PC-9 (cell line): Measurements from ENCODE around the gene FAM120A. TPM values are rescaled to one million over a fixed set of nuclear protein-coding genes. Genes with fewer than 3 reads are reported as not detected.

ENCODE experiments used
- BruUV-seq: library from RNA; stranded (reverse); fragments of 400-500 nt; replicated peaks from 2 replicates; lab custom pipeline; 2021; lab: Mats Ljungman, UMichigan
- CTCF ChIA-PET: fragments of 300-600 bp; sonication (Branson Sonifier 250); formaldehyde crosslinking; loops from one replicate; lab custom pipeline; 2022; ENCODE audit warnings: antibody characterized with exemption; lab: Charles Lee
- POLR2A ChIA-PET: fragments of 300-600 bp; sonication (Branson Sonifier 250); formaldehyde crosslinking; loops from one replicate; lab custom pipeline; 2022; ENCODE audit warnings: antibody characterized with exemption; ENCODE audit not compliant: unreplicated experiment; lab: Charles Lee
- DNase-seq, 2 experiments: peaks; one replicate each; pipeline versions ENCODE4 v3.0.0 to v3.0.0-alpha.2; 2015 to 2022; ENCODE audit warnings: mixed read lengths in 1 of 2
- H2AFZ ChIP-seq: fragments of 200-600 bp; sonication (generic); 2 replicates; pipeline ENCODE4 v1.8.1; 2017; ENCODE audit warnings: antibody characterized with exemption
- H3F3A ChIP-seq: fragments of 200-600 bp; sonication (generic); 2 replicates; pipeline ENCODE4 v1.8.1; 2017; ENCODE audit warnings: antibody characterized with exemption, mild to moderate bottlenecking, low read depth; ENCODE audit not compliant: insufficient read depth
- H3K27ac ChIP-seq: fragments of 200-600 bp; sonication (generic); 2 replicates; pipeline ENCODE4 v1.6.1; 2016; ENCODE audit warnings: mixed run types
- H3K27me3 ChIP-seq: fragments of 200-600 bp; sonication (generic); 2 replicates; pipeline ENCODE4 v1.6.1; 2016; ENCODE audit warnings: low read depth, mixed run types; ENCODE audit not compliant: insufficient read depth
- H3K36me3 ChIP-seq: fragments of 200-600 bp; sonication (generic); 2 replicates; pipeline ENCODE4 v1.6.1; 2016; ENCODE audit warnings: low read depth, mixed run types
- H3K4me1 ChIP-seq: fragments of 200-600 bp; sonication (generic); replicated peaks from 2 replicates; pipeline ENCODE4 v1.6.1; 2016; ENCODE audit warnings: mixed run types; ENCODE audit not compliant: insufficient read depth
- H3K4me2 ChIP-seq: fragments of 200-600 bp; sonication (generic); 2 replicates; pipeline ENCODE4 v1.6.1; 2017; ENCODE audit warnings: mixed run types
- H3K4me3 ChIP-seq: fragments of 200-600 bp; sonication (generic); 2 replicates; pipeline ENCODE4 v1.6.1; 2016; ENCODE audit warnings: mixed run types
- H3K79me2 ChIP-seq: fragments of 200-600 bp; sonication (generic); 2 replicates; pipeline ENCODE4 v1.6.1; 2017; ENCODE audit warnings: low read depth, mixed run types
- H3K9me2 ChIP-seq: fragments of 200-600 bp; sonication (generic); 2 replicates; pipeline ENCODE4 v1.8.1; 2017; ENCODE audit warnings: mild to moderate bottlenecking; ENCODE audit not compliant: insufficient read depth
- H3K9me3 ChIP-seq: fragments of 200-600 bp; sonication (generic); 2 replicates; pipeline ENCODE4 v1.8.1; 2016; ENCODE audit warnings: low read depth; ENCODE audit not compliant: insufficient read depth
- H4K20me1 ChIP-seq: fragments of 200-600 bp; sonication (generic); 2 replicates; pipeline ENCODE4 v1.8.1; 2017; ENCODE audit not compliant: insufficient read depth
- EZH2 ChIP-seq: fragments of 200-600 bp; sonication (generic); IDR thresholded peaks from 2 replicates; pipeline ENCODE4 v1.8.0; 2017; ENCODE audit warnings: antibody characterized with exemption, low read depth
- intact Hi-C: fragments of 100-400 bp; cut with micrococcal nuclease; formaldehyde crosslinking; loops from one replicate; pipeline ENCODE4 v1.10.0; 2022; ENCODE audit not compliant: unreplicated experiment
- total RNA-seq: library from RNA; stranded (reverse); gene quantifications from 2 replicates; pipeline ENCODE4 v1.2.3, GENCODE V29; 2021
- TF ChIP-seq, protein P1 (sequence below): fragments of 200-600 bp; sonication (generic); conservative IDR thresholded peaks from 2 replicates; pipeline ENCODE4 v1.6.1; 2017; ENCODE audit warnings: mixed run types, antibody characterized with exemption, mild to moderate bottlenecking, moderate library complexity

The FAM120A gene
- total RNA-seq, 1 experiment from 2014 or later = 171 TPM

DNA sequence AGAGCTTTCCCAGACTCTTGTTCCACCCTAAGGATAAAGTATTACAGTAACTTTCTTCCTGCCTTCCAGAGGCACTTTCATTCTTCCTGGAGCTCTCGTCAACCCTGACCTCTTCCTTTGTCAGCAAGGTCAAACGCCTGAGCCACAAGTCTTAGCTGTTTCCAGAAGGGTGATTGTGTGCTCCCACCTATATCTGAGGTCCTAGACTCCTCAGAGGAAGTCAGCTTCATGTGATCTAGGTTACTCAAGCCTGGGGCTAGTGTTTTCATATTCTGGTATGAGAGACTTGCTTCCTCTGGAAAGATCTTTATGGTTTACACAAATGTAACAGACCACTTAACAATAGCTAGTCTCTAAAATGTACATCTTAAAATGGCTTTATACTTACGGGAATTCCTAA, 5.4 kb upstream of the FAM120A start:
- POLR2A ChIA-PET = interaction anchor here (0.7 kb wide), 1 partner anchor 317 kb away, joined by 3 read pairs; no protein-coding TSS in a partner anchor

DNA sequence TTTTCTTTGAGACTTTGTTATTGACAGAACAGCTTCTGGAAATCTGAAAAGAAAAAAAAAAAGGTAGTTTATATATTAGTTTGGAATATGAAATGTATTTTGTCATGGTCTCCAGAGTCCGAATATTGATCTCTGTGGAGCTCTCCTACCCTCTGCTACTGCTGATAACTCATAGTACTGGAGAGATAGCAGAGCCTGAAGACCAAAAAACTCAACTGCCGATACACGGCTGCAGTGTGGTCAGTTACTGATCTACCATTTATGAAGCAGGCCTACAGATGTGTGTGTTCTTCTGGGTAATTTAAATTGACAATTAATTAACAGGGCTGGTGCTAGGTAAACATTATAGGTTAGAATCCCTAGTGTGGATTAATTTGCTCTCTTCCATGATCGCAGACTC, 3.8 kb upstream of the FAM120A start:
- Histone ChIP-seq H3K9me2 (no peaks in the 10 kb centered on the region), H3K4me1 (peaks cover 29% of the 10 kb centered on the region), H2AFZ (no peak overlapping the region), H3K27me3 (no peaks in the 10 kb centered on the region), H3K4me3 (no peak overlapping the region), H3K9me3 (no peaks in the 10 kb centered on the region), H4K20me1 (no peaks in the 10 kb centered on the region), H3F3A (peaks cover 36% of the 10 kb centered on the region), H3K36me3 (peaks cover 32% of the 10 kb centered on the region), H3K4me2 (no peak overlapping the region), H3K27ac (no peak overlapping the region), H3K79me2 (peaks cover 37% of the 10 kb centered on the region)
- ChIA-PET POLR2A (no interaction called here), CTCF (interaction anchor here (0.6 kb wide), 1 partner anchor 119 kb away, joined by 4 read pairs; no protein-coding TSS in a partner anchor)
- no peak for DNase-seq
- no peak for TF ChIP-seq EZH2
- TF ChIP-seq, protein P1, sequence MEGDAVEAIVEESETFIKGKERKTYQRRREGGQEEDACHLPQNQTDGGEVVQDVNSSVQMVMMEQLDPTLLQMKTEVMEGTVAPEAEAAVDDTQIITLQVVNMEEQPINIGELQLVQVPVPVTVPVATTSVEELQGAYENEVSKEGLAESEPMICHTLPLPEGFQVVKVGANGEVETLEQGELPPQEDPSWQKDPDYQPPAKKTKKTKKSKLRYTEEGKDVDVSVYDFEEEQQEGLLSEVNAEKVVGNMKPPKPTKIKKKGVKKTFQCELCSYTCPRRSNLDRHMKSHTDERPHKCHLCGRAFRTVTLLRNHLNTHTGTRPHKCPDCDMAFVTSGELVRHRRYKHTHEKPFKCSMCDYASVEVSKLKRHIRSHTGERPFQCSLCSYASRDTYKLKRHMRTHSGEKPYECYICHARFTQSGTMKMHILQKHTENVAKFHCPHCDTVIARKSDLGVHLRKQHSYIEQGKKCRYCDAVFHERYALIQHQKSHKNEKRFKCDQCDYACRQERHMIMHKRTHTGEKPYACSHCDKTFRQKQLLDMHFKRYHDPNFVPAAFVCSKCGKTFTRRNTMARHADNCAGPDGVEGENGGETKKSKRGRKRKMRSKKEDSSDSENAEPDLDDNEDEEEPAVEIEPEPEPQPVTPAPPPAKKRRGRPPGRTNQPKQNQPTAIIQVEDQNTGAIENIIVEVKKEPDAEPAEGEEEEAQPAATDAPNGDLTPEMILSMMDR = no peak
- intact Hi-C loops = no loop called here
- no TSS peak for BruUV-seq

More for the DNA sequence above, 5.4 kb upstream of the FAM120A start:
- H3K79me2 ChIP-seq = peaks cover 27% of the 10 kb centered on the region
- no peak overlapping the region for H3K27ac ChIP-seq
- H2AFZ ChIP-seq = no peak overlapping the region
- peaks cover 32% of the 10 kb centered on the region for H3K36me3 ChIP-seq
- H3F3A ChIP-seq = peaks cover 31% of the 10 kb centered on the region
- TF ChIP-seq, protein P1 = no peak
- TF ChIP-seq EZH2 = no peak
- no peak overlapping the region for H3K4me2 ChIP-seq
- intact Hi-C loops = no loop called here
- H3K9me2 ChIP-seq = no peaks in the 10 kb centered on the region
- peaks cover 29% of the 10 kb centered on the region for H3K4me1 ChIP-seq
- no peak for DNase-seq
- CTCF ChIA-PET = no interaction called here
- no peaks in the 10 kb centered on the region for H3K9me3 ChIP-seq
- H3K27me3 ChIP-seq = no peaks in the 10 kb centered on the region
- no peak overlapping the region for H3K4me3 ChIP-seq
- BruUV-seq = no TSS peak
- no peaks in the 10 kb centered on the region for H4K20me1 ChIP-seq

DNA sequence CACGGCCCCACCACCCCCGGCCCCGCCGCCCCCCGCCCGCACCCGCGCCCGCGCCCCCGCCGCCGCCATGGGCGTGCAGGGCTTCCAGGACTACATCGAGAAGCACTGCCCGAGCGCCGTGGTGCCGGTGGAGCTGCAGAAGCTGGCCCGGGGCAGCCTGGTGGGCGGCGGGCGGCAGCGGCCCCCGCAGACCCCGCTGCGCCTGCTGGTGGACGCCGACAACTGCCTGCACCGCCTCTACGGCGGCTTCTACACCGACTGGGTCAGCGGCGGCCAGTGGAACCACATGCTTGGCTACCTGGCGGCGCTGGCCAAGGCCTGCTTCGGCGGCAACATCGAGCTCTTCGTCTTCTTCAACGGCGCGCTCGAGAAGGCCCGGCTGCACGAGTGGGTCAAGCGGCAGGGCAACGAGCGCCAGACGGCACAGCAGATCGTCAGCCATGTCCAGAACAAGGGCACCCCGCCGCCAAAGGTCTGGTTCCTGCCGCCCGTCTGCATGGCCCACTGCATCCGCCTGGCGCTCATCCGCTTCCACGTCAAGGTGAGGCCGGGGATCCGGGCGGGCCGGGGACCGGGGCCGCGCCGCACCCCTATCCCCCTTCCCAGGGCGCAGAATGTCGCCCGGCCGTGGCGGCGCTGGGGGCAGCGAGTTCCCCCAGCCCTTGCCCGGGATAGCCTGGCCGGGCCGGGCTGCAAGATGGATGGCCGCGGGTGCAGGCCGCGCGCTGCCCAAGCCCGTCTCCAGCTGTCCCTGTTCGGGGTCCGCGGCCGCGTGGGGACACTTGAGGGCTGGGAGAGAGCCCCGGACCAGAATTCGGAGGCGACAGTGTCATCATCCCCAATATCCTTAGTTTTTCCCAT, 594 bp downstream of the FAM120A start:
- Histone ChIP-seq H3K36me3 (peaks cover 18% of the 10 kb centered on the region), H3F3A (peaks cover 36% of the 10 kb centered on the region), H3K9me3 (no peaks in the 10 kb centered on the region), H3K27me3 (no peaks in the 10 kb centered on the region), H3K4me3 (peak overlapping the region; percentile 74), H3K27ac (peak overlapping the region; percentile 42), H3K79me2 (peaks cover 80% of the 10 kb centered on the region), H3K4me1 (peaks cover 31% of the 10 kb centered on the region), H3K4me2 (peak overlapping the region; percentile 99), H4K20me1 (peaks cover 6% of the 10 kb centered on the region), H2AFZ (peak overlapping the region; percentile 50), H3K9me2 (no peaks in the 10 kb centered on the region)
- ChIA-PET POLR2A (interaction anchor here (0.6 kb wide), 2 partner anchors 298 to 826 kb away, joined by 4 to 9 read pairs; no protein-coding TSS in a partner anchor), CTCF (no interaction called here)
- TF ChIP-seq, protein P1 = no peak
- no peak for TF ChIP-seq EZH2
- BruUV-seq = no TSS peak
- peak; percentile 38 to 55 for DNase-seq
- intact Hi-C loops = loop anchor here (2.0 to 10.0 kb wide), 6 partner anchors 115 to 497 kb away; no protein-coding TSS in a partner anchor
